Measurements from ENCODE around the gene MCAT. TPM values are rescaled to one million over a fixed set of nuclear protein-coding genes. Genes with fewer than 3 reads are reported as not detected.

Gene MCAT
- total and polyA plus RNA-seq, 2 donors (not counting 1 experiment from before 2014, with no cell fraction given), result 8.4 to 10.1 TPM

GRCh38 chr22:43088984-43089717 lies 54.0 kb downstream of the MCAT start, which contains the start of gene TTLL1:
Gene TTLL1, minus strand, starts transcription at chr22:43089391. Its CDS starts 13,805 bp downstream, at chr22:43075586.
- Histone ChIP-seq H3K79me2 (ENCODE audit: control insufficient read depth, insufficient read depth, low read length) (no peaks in the 10 kb centered on the region), H2AFZ (ENCODE audit: insufficient read depth, low read depth, low read length, poor library complexity, severe bottlenecking) (peak within 1 kb of the TSS; percentile 86), H3K27ac (ENCODE audit: low read length in 2 of 2) (peak within 1 kb of the TSS in 1 of 2 donors; percentile 2), H3K27me3 (replicated peaks in 1 of 4; ENCODE audit: control extremely low read depth in 1 of 4, control insufficient read depth in 3 of 4, insufficient read depth in 4 of 4, low read length in 3 of 4) (no peaks in the 10 kb centered on the region), H4K20me1 (ENCODE audit: control insufficient read depth, insufficient read depth, low read length, poor library complexity, severe bottlenecking) (no peaks in the 10 kb centered on the region), H3K4me1 (ENCODE audit: control insufficient read depth in 2 of 2, insufficient read depth in 2 of 2, low read length in 2 of 2) (peaks cover 4 to 20% of the 10 kb centered on the region in 2 donors), H3K9ac (ENCODE audit: low read length) (peak within 1 kb of the TSS; percentile 74), H3K4me3 (ENCODE audit: control extremely low read depth in 1 of 5, extremely low read depth in 1 of 5, insufficient read depth in 1 of 5, low read depth in 2 of 5, low read length in 4 of 5) (peak within 1 kb of the TSS; percentile 58 to 78 (median 68)), H3K4me2 (replicated peaks; ENCODE audit: low read depth, low read length, poor library complexity, severe bottlenecking) (peak within 1 kb of the TSS; percentile 75), H3K36me3 (replicated peaks in 1 of 2; ENCODE audit: control extremely low read depth in 1 of 2, control insufficient read depth in 1 of 2, extremely low read depth in 1 of 2, insufficient read depth in 2 of 2, low read length in 1 of 2) (no peaks in the 10 kb centered on the region), H3K9me3 (ENCODE audit: control extremely low read depth in 1 of 3, control insufficient read depth in 2 of 3, insufficient read depth in 1 of 3, low read length in 2 of 3) (no peaks in the 10 kb centered on the region)
- Mint-ChIP-seq H3K9me3 (ENCODE audit: insufficient read depth) (no peaks in the 10 kb centered on the region), H3K27ac (peak within 1 kb of the TSS; percentile 64), H3K27me3 (no peaks in the 10 kb centered on the region), H3K4me3 (peak within 1 kb of the TSS; percentile 93), H3K4me1 (peaks cover 18% of the 10 kb centered on the region)
- POLR2A ChIA-PET, result no interaction called here
- DNase-seq, result peak; percentile 87
- intact Hi-C loops (cut with micrococcal nuclease), result loop anchor here (2.0 kb wide), 2 partner anchors 22 to 74 kb away; partner anchors contain the start of genes BIK and PACSIN2
- no peak for TF ChIP-seq EZH2 (IDR thresholded peaks at IDR 0.05; ENCODE audit: borderline replicate concordance, insufficient read depth, low read depth, low read length, poor library complexity, severe bottlenecking)
- no peak for TF ChIP-seq CTCF (IDR thresholded peaks at IDR 0.05)
- CTCF ChIA-PET, result no interaction called here
- WGBS (ENCODE audit: insufficient coverage), result 1% methylated on average over 56 of the region's 64 CpGs
- ATAC-seq (ENCODE audit: low read depth), result peak; percentile 98

- intact Hi-C loops (cut with micrococcal nuclease), result loop anchor here (2.0 kb wide), 2 partner anchors 22 to 74 kb away; partner anchors contain the start of genes BIK and PACSIN2
- Histone ChIP-seq H3K27me3 (replicated peaks in 1 of 4; ENCODE audit: control extremely low read depth in 1 of 4, control insufficient read depth in 3 of 4, insufficient read depth in 4 of 4, low read length in 3 of 4) (no peaks in the 10 kb centered on the region), H3K79me2 (ENCODE audit: control insufficient read depth, insufficient read depth, low read length) (no peaks in the 10 kb centered on the region), H4K20me1 (ENCODE audit: control insufficient read depth, insufficient read depth, low read length, poor library complexity, severe bottlenecking) (no peaks in the 10 kb centered on the region), H3K9ac (ENCODE audit: low read length) (peak overlapping the region; percentile 74), H3K9me3 (ENCODE audit: control extremely low read depth in 1 of 3, control insufficient read depth in 2 of 3, insufficient read depth in 1 of 3, low read length in 2 of 3) (no peaks in the 10 kb centered on the region), H3K4me1 (ENCODE audit: control insufficient read depth in 2 of 2, insufficient read depth in 2 of 2, low read length in 2 of 2) (peaks cover 4 to 19% of the 10 kb centered on the region in 2 donors), H2AFZ (ENCODE audit: insufficient read depth, low read depth, low read length, poor library complexity, severe bottlenecking) (peak overlapping the region; percentile 86), H3K36me3 (replicated peaks in 1 of 2; ENCODE audit: control extremely low read depth in 1 of 2, control insufficient read depth in 1 of 2, extremely low read depth in 1 of 2, insufficient read depth in 2 of 2, low read length in 1 of 2) (no peaks in the 10 kb centered on the region), H3K4me3 (ENCODE audit: control extremely low read depth in 1 of 5, extremely low read depth in 1 of 5, insufficient read depth in 1 of 5, low read depth in 2 of 5, low read length in 4 of 5) (peak overlapping the region; percentile 58 to 78 (median 68)), H3K27ac (ENCODE audit: low read length in 2 of 2) (no peak overlapping the region), H3K4me2 (replicated peaks; ENCODE audit: low read depth, low read length, poor library complexity, severe bottlenecking) (peak overlapping the region; percentile 75)
- CTCF ChIA-PET, result no interaction called here
- ATAC-seq (ENCODE audit: low read depth) (no peak), DNase-seq (no peak)
- Mint-ChIP-seq H3K4me3 (peak overlapping the region; percentile 93), H3K27me3 (no peaks in the 10 kb centered on the region), H3K27ac (peak overlapping the region; percentile 64), H3K4me1 (peaks cover 15% of the 10 kb centered on the region), H3K9me3 (ENCODE audit: insufficient read depth) (no peaks in the 10 kb centered on the region)
- TF ChIP-seq EZH2 (IDR thresholded peaks at IDR 0.05; ENCODE audit: borderline replicate concordance, insufficient read depth, low read depth, low read length, poor library complexity, severe bottlenecking) (no peak), CTCF (IDR thresholded peaks at IDR 0.05) (no peak)
- POLR2A ChIA-PET, result no interaction called here
- 70% methylated on average over 6 of the region's 9 CpGs for WGBS (ENCODE audit: insufficient coverage)
Measured at GRCh38 chr22:43088627-43088983, 54.6 kb downstream of the MCAT start.
